ENCODE measurements around the gene PPFIBP2. TPM values are rescaled to one million over a fixed set of nuclear protein-coding genes. Genes with fewer than 3 reads are reported as not detected.

The PPFIBP2 gene
- total RNA-seq: 5.4 and 5.8 TPM in 2 replicates

DNA sequence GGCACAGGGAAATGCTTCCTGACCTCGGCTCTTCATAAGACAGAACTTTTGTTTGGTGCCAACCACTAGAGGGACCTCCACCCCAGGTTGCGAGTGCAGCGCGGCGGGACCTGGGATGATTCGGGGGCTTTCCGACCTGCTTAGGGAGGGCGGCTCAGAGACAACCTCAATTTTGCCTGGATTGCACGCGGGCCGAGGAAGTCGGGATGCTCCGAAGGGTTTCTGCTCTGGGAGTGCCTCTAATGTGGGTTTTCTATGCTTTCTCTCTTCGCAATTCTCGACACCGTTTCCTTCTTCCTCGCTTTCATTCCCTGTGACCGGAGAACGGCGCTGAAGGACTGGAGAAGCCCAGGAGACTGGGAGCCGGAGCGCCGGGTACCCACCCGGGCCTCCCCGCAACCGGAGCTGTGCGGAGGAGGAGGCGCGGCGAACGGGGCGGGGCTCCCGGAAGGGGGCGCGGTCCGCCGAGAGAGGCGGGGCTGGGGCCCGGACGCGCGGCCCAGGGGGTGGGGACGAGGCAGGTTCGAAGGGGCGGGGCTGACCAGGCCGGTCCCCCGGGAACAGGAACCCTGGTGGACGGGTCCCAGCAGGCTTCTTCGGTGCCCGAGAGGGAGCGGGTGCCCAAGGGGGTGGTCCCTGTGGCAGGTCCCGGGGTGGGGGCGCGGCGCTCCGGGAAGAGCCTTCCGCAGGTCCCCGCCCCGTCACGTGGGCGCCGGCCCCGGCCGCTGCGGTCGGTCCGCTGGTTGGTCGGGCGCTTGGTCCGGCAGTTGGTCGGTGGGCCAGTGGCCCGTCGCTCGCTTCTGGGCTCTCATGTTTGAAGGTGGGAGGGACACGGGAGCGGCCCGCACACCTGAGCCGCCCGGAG is at the start of gene PPFIBP2:
PPFIBP2 (plus strand) TSS at position 766 of the 865 bp plus-strand sequence. CDS start 35,477 bp downstream, outside the sequence.
- intact Hi-C loops (cut with micrococcal nuclease): loop anchor here (1.0 to 10.0 kb wide), 14 partner anchors 36 to 1279 kb away; partner anchors contain the start of genes EIF3F, FHIP1B, MRPL17 and RPL27A

GRCh38 chr11:7467652-7468051 is 46.1 kb upstream of the PPFIBP2 start:
- intact Hi-C loops (cut with micrococcal nuclease): no loop called here

DNA sequence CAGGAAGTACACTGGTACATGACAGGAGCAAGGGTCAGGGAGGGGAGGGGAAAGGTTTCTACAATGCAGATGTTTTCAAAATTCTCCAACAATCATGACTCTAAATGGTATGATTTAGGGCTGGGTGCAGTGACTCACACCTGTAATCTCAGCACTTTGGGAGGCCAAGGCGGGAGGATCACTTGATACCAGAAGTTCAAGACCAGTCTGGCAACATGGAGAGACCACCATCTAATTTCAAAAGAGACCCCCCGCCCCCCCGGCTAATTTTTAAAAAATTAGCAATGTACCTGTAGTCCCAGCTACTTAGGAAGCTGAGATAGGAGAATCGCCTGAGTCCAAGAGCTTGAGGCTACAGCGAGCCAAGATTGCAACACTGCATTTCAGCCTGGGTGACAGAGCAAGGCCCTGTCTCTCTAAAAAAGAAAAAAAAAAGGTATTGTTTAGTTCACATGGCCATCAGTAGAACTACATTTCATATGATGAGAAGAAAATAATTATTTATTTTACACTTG is 44.4 kb upstream of the PPFIBP2 start:
- intact Hi-C loops (cut with micrococcal nuclease): no loop called here

- intact Hi-C loops (cut with micrococcal nuclease): no loop called here
Observed at GRCh38 chr11:7471071-7471470, 42.7 kb upstream of the PPFIBP2 start.

DNA sequence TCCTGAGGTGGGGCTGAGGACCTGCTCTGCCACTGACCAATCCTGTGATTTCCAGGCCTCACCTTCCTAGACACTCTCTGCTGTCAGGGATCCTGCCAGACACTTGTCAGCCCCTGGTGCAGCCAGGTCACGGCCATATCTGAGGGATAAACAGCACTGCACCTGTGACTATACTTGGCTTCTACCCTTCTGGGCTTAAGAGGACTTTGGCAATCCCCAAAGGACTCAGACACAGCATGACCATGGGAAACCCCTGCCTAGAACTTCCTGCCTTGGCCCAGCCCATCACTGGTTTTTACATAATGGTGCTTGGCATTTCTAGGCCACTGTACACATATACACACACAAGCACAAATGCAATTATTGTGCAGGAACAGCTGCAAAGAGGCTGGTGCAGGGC is 40.1 kb upstream of the PPFIBP2 start:
- intact Hi-C loops (cut with micrococcal nuclease): no loop called here

DNA sequence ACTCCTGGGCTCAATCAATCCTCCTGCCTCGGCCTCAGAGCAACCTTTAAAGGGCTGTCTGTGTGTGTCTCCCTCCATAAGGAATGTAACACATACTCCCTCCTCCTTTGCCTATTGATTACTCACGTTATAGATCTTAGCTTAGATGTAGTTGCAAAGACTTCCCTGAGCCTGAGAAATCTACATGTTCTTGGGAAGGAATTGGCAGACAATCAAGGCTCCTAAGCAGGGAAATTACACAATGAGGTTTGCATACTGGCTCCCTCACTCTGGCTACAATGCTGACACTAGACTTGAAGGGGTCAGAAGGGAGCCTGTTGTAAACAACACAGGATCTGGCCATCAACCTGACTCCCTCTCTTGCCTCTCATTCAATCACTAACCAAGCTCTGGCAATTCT is 33.7 kb upstream of the PPFIBP2 start:
- intact Hi-C loops (cut with micrococcal nuclease): no loop called here

- intact Hi-C loops (cut with micrococcal nuclease): no loop called here
Observed at GRCh38 chr11:7484131-7484530, 29.7 kb upstream of the PPFIBP2 start.

- intact Hi-C loops (cut with micrococcal nuclease): no loop called here
Observed at GRCh38 chr11:7484645-7485044, 29.2 kb upstream of the PPFIBP2 start.

GRCh38 chr11:7485186-7486097 is 28.4 kb upstream of the PPFIBP2 start, which contains the start of gene OLFML1:
OLFML1 (plus strand) TSS chr11:7485506; CDS start chr11:7485876, 370 bp downstream.
- intact Hi-C loops (cut with micrococcal nuclease): no loop called here

GRCh38 chr11:7486098-7486780 is 27.6 kb upstream of the PPFIBP2 start:
- intact Hi-C loops (cut with micrococcal nuclease): no loop called here

DNA sequence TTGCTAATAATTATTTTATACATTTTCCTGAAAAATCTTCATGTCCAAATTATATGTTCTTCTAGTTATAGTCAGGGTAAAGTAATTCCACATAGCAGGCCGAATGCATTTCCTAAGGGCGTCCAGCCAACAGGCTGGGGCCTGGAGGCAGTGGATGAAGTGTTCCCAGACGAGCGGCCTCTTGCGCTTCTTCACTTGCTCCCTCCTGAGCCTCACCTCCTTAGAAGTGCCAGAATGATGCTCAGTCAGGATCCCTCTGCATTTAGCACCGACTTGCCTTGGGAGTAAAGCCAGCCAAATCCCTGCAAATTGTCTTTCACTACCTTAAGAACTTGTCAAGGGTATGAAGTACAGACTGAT is 27.0 kb upstream of the PPFIBP2 start:
- intact Hi-C loops (cut with micrococcal nuclease): no loop called here

- intact Hi-C loops (cut with micrococcal nuclease): no loop called here
Observed at GRCh38 chr11:7487360-7487759, 26.4 kb upstream of the PPFIBP2 start.

DNA sequence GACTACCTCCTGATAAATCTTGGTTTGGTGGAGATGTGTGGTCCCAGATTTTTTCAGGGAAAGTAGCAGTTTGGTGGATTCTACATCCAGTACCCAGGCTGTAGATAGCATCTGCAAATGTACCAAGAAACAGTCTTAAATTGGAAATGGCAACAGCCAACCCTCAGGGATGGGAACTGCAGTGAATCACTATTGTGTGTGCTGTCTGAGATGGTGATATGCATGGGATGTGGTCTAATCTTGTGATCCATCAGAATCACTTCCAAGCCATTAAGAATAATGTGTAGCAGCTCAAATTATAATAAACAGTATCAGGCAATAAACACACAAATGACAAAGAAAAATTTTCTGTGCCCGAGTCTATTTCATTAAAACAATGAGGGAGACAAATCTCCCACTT is 25.1 kb upstream of the PPFIBP2 start:
- intact Hi-C loops (cut with micrococcal nuclease): no loop called here

DNA sequence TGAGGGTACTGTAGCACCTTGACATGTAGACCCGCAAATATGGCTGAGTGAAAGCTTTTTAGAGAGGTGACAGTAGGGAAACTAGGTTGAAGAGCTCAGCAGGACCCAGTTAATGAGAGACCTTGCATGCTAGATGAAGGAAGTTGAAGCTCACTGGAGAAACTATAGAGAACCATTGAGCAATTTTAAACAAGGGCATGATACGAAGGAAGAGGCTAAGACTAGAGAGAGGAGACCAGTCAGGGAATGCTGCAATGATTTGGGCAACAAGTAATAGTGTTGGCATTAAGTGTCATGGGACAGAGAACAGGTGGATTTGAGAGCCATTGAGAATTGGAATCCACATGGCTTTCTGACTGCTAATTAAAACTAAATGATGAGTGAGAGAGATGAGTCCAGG is 24.4 kb upstream of the PPFIBP2 start:
- intact Hi-C loops (cut with micrococcal nuclease): no loop called here

DNA sequence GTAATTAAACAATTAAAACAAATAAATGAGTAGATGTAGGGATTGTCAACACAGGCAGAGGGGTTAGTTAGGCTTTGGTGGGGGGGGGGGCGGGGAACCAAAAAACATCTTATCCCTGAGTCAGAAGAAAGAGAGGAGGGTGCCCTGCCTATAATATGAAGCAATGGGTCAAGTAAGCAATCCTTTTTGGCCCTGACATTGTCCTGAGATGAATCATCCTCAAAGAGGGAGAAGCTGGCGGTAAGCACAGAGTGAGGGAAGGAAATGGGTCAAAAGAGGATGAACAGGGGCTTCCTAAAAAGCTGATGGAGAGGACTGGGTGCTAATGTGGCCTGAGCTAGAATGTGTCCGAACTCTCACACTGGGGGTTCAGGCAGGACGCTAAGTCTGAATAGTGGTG is 23.7 kb upstream of the PPFIBP2 start:
- intact Hi-C loops (cut with micrococcal nuclease): no loop called here

DNA sequence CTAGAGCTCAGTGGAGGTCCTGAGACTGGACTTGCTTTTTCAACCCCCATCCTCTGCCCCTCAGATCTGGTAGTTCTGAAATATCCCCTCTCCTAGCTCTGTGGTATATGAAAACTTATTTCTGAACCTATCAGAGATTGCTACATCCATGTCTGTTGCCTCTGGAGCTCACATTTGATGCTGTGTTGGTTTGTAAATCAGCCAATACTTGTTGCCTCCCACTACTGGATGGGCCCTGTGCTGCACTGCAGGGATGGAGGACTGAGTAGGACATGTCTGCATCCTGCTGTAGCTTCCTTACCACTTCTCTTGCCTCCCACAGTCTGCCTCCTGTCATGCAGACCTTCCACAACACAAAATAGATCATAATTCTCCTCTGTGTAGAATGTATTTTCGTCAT is 23.3 kb upstream of the PPFIBP2 start:
- intact Hi-C loops (cut with micrococcal nuclease): no loop called here

GRCh38 chr11:7492253-7492652 is 21.5 kb upstream of the PPFIBP2 start:
- intact Hi-C loops (cut with micrococcal nuclease): no loop called here

GRCh38 chr11:7493670-7494069 is 20.1 kb upstream of the PPFIBP2 start:
- intact Hi-C loops (cut with micrococcal nuclease): no loop called here

DNA sequence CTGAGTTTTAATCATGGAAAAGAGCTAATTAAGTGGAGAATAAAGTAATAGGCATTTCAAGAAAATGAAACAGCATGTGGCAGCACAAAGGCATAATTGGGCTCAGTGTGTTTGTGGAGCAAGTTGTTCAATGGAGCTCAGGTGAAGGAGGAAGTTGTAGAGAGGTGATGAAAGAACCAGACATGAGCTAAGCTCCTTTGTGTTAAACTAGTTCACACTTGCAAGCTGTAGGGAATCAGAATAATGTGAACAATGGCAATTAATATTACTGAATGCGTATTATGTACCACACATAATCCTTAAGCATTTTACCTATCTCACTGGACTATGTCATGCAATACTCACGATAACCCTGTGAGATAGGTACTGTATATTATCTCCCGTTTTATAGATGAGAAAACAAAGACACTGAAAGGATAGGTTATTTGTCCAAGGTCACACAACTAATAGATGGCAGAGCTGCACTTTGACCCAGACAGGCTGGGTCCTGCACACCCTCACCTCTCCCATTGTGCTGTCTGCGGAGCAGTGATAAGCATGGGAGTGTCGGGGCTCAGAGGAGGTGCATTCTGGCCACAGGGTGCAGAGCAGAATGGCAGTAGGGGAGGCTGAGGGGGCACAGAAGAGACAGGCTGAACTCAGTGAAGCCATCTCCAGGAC is 19.6 kb upstream of the PPFIBP2 start:
- intact Hi-C loops (cut with micrococcal nuclease): no loop called here

- intact Hi-C loops (cut with micrococcal nuclease): no loop called here
Observed at GRCh38 chr11:7495882-7496551, 17.8 kb upstream of the PPFIBP2 start.
